HG02943 (cell line): ENCODE data around the gene USF2.
"Not testable (repeated sequence)": the region's sequence is repeated elsewhere in the genome, so short reads cannot be mapped to it uniquely, and the experiment has no call there.

Experiments
- ATAC-seq: cut with Tn5 transposase; IDR thresholded peaks from one replicate; pipeline ENCODE4 v1.9.1; 2021; ENCODE audit warnings: mild to moderate bottlenecking, low read depth, moderate library complexity; ENCODE audit not compliant: unreplicated experiment

The USF2 gene

DNA sequence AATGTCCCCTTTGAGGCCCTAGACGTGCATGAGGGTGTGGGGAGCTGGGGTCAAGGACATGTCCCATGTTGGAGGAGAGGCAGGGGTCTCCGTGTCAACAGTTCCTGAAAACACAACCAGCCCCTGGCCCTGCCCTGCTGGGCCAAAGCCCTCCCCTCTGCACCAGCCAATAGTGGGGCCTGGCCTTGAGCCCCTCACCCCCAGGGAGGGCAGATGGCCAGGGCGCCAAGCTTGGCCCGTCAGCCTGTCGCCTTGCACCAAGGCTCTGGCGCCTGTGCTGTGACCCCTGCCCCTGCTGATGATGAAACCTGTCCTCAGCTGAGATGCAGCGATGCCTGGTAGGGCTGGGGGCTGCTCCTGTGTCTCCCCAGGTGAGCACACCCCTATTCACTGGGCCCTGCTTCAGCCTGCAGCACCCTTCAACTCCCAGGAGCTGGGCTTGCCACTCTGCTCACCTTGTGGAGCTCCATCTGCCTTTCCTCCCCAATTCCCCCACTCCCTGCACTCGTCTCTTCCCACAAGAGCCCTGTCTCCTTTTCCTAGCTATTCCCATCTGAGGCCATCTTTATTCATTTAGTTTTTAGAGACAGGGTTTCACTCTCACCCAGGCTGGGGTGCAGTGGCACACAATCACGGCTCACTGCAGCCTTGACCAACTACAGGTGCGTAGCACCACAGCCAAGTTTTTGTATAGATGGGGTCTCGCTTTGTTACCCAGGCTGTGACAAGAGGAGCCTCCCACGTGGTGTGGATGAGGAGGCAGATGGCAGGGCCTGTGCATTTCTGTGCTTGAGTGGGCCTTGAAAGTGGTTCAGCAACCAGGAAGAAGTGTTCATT lies 11.4 kb downstream of the USF2 start:
- no peak for ATAC-seq

DNA sequence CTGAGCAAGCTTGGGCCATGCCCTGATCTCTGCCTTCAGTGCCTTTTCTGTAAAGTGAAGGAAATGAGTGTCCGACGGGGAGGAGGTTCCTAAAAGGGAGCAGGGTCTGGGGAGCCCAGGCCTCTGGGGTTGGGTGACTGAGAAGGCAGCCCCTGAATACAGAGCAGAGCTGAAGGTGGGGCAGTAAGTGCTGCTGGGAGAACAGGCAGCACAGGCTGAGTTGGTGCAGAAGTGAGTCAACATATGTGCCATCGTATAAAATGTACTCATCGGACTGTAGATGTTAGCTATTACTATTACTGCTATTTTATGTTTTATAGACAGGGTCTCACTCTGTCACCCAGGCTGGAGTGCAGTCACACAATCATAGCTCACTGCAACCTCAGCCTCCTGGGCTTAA lies 12.5 kb downstream of the USF2 start:
- ATAC-seq, result no peak

DNA sequence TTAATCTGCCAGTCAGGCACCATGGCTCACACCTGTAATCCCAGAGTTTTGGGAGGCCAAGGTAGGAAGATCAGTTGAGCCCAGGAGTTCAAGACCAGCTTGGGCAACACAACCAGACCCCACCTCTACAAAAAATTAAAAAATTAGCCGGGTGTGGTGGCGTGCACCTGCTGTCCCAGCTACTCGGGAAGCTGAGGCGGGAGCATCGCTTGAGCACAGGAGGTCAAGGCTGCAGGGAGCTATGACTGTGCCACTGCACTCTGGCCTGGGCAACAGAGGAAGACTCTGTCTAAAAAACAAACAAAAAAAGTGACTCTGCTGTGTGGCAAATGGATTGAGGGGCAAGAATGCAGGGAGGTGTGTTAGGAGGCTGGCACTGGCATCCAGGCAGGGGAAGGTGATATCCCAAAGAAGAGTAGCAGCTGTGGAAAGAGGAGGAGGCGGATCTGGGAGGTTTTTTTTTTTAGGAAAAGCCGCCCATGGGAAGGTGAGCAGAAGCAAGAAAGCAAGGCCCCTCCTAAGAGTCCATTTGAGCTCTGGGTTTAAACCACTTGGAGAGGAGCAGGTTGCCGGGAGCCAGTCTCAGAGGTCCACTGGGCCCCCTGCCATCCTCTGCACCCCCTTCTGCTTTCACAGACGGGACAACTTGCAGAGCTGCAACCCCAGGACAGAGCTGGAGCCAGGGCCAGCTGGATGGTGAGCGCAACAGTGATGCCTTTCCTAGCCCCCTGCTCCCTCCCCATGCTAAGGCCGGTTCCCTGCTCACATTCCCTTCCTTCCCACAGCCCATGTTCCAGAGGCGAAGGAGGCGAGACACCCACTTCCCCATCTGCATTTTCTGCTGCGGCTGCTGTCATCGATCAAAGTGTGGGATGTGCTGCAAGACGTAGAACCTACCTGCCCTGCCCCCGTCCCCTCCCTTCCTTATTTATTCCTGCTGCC lies 15.7 kb downstream of the USF2 start:
- no peak for ATAC-seq

DNA sequence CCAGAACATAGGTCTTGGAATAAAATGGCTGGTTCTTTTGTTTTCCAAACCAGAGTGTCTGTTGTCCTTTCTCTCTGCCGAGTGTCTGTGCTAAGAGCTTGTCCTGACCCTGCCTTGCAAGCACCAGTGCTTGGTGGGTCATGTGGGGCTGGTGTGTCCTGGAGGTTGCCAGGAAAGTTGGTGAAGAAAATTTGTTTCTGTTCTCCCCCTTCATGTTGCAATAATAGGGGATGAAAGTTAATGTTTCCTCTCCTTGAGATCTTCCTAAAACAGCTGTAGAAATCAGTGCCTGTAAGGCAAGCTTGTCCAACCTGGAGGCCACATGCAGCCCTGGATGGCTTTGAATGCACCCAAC lies 16.3 kb downstream of the USF2 start:
- no peak for ATAC-seq

DNA sequence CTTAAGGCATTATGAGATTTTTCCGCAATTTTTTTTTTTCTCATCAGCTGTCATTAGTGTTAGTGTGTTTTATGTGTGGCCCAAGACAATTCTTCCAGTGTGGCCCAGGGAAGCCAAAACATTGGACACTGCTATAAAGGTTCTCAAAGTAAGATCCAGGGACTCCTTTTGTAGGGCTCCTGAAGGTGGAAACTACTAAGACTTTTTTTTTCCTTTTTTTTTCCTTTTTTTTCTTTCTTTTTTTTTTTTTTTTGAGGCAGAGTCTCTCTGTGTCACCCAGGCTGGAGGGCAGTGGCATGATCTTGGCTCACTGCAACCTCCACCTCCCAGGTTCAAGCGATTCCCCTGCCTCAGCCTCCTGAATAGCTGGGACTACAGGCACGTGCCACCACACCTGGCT lies 16.7 kb downstream of the USF2 start:
- ATAC-seq, result not testable (repeated sequence)

DNA sequence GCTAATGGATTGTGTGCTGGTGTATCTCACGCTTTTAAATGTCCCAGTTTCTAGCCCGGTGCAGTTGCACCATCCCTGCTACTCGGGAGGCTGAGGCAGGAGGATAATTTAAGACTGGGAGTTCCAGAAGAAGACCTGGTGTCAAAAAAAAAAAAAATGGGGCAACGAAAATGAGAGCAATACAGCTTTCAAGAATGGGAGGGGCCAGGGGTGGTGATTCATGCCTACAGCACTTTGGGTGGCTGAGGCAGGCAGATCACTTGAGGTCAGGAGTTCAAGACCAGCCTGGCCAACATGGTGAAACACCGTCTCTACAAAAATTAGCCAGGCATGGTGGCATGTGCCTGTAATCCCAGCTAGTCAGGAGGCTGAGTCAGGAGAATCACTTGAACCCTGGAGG lies 17.3 kb downstream of the USF2 start:
- not testable (repeated sequence) for ATAC-seq

DNA sequence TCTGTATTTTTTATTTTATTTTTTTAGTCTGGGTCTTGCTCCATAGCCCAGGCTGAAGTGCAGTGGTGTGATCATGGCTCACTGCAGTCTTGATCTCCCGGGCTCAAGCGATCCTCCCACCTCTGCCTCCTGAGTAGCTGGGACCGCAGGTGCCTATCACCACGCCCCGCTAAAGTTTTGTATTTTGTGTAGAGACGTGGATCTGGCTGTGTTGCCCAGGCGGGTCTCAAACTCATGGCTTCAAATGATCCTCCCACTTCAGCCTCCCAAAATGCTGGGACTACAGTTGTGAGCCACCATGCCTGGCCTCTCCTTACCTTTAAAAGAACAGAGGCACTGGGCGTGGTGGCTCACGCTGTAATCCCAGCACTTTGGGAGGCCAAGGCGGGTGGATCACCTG lies 19.0 kb downstream of the USF2 start:
- no peak for ATAC-seq

DNA sequence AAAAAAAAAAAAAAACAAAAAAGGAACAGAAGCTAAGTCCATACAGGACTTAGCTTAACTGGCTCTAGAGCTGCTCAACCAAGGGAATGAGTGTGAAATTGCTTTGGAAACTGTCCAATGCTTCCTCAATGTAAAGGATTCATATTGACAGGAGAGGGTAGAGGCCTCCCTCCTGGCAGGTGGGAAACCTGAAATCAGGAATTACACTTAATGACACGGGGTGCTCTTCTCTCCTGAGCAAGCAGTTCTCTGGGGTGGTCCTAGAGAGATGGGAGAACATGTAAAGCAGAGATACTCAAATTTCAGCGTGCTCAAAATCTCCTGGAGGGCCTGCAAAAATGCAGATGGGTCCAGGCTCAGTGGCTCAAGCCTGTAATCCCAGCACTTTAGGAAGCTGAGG lies 19.6 kb downstream of the USF2 start:
- ATAC-seq, result no peak

DNA sequence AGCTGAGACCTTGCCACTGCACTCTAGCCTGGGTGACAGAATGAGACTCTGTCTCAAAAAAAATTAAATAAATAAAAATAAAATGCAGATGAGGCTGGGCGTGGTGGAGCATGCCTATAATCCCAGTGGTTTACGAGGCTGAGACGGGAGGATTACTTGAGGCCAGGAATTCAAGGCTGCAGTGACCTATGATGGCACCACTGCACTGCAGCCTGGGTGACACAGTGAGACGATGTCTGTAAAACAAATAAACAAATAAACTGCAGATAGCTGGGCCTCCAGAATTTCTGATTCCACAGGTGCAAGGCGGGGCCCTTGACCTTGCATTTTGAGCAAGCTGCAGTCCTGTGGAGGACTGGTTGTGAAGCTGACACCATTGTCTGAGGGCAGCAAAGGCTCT lies 20.1 kb downstream of the USF2 start:
- ATAC-seq, result no peak

DNA sequence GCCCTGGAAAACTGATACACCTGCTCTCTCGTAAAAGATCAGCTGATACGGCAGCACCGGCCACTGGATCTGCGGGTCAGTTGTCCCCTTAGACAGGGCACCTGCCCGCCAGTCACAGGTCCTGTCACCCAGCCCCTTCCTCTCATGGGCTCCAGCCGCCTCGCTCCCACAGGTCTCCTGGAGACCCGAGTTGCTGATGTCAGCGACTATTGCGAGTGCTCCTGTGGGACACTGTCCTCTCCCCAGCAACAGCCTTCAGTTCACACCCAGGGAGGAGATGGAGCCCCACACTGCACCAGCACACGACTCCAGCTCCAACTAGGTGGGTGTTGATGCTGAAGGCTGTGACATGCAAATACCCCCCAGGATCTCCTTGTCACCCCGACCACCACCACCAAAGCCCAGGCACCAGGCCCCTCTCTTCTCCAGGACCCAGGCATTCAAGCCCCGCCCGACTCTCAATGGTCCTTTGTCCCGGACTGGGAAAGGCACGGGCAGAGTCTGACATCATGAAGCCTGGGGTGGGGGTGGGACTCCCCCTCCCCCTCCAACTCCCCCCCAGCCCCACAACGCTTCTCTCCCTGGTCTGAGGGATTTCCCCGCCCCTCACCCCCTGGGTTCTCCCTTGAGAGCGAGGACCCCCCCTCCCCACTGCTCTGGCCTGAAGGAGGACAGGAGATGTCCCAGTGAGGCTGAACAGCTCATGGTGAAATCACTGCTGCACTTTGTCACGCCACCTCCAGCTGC lies 21.8 kb downstream of the USF2 start:
- no peak for ATAC-seq

DNA sequence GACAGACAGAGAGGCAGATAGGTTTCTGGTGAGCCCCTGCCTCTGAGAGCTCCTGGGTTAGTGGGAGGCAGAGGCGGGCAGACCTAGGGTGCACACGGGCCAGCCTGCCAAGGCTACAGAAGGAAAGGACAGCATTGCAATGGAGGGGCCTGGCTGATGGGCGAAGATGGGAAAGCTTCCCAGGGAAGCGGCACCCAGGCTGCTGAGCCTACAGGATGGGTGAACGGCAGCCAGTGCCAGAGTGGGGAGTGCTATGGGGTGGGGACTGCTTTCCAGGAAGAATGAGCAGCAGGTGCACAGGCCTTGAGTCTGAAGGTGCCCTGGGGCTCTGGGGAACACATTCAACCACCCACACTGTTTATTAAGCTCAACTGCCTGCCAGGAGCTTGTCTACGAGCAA lies 22.5 kb downstream of the USF2 start:
- ATAC-seq, result no peak

DNA sequence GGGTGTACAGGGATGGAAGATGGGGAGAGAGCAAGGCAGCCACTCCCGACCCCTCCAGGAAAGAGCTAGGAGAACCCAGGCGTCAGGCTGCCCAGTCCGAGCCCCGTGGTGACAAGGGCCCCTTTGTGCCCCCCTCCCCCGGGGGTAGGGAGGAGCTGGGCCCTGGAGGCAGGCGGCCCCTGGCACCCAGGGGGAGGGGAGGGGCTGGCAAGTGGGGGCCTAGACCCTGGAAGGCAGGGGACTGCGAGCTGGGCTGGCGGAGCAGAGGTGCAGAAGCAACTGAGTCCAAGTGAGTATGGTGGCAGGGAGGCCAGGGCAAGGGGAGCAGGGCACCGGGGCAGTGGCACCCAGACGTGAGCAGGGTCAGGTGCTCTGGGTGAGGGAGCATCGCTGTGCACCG lies 23.2 kb downstream of the USF2 start, which contains the start of gene MAG:
TSS of gene MAG (plus strand) at position 246 of the 400 bp plus-strand sequence. CDS start 3,248 bp downstream, outside the sequence.
- no peak for ATAC-seq

DNA sequence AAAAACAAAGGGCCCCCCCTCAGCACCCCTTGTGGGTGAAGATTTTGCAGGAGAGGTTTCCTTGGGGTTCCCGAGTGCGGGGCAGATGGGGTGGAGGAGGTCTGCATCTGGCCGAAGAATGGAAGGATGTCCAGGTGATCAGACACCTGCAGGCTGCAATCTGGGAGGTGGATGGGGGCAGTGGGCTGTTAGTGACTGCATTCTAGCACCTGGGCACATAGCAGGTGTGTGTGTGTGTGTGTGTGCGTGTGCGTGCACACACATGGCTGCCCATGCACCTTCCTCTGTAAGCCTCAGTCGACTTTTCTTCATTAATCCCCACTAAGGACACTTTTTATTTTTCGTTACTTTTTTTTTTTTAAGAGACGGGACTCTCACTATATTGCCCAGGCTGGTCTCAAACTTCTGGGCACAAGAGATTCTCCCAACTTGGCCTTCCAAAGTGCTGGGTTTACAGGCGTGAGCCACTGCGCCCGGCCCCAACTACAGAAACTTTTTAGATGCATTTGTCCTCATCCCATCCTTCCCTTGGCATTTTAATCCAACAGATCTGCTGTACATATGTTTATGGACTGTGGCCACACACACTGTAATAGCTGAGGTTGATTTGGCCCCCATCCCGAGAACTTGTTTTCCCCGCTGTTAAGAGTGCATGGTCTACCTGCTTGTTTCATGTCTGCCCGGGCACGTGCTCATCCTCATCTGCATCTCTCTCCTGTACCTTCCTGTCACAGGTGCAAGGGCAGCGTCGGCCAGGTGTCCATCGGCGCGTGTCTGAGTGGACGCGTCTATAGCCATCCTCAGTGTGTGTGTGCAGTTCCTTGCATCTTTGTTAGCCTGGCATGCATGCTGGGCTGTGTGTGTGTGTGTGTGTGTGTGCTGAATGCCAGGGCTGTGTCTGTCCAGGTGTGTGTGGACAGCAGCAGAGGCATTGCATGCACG lies 23.9 kb downstream of the USF2 start:
- ATAC-seq, result no peak

DNA sequence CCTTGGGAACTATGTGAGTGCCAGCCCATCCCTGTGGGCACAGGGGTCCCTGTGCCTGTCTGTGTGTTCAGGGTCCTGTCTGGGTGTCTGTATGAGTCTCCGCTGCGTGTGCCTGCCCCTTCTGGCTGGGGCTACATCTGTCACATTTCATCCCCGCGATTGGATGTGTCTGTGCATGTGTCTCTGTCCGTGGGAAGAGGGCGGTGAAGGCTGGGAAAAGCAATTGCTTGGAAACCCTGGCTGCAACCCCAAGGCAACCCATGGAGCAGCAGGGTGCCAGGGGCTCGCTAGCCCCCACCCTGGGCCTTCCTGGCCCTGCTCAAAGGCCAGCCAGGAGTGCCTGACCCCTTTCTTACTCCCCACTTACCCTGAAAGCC lies 24.6 kb downstream of the USF2 start:
- ATAC-seq, result no peak

DNA sequence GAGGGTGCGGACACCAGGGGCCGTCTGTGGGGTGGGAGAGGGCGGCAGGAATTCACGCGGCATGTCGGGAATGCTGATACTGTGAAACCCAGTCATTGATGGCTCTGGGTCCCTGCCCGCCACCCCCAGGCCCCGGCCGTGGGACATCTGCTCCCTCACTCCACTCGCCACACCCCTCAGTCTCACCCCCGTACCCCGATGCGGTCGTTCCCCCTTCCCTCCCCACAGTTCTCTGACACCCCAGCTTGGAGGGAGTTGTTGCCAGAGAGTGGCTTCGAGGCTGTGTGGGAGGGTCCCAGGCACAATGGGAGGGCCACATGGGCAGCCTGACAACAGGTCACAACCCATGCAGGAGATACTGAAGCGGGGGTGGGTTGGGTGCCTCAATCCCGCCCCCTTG lies 25.0 kb downstream of the USF2 start:
- ATAC-seq, result no peak

DNA sequence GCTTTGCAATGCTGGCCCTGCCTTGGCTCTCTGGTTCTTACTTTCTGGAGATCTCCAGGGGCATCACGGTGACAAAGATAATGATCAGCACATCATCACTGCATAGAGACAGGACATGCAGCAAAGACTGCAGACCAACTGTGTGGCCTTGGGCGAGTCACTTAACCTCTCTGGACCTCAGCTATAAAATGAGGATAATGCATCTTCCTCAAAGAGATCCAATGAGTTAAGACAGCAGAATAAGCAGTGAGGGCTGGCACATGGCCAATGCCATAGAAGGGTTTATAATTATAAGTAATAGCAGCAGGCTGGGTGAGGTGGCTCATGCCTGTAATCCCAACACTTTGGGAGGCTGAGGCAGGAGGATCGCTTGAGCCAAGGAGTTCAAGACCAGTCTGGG lies 25.6 kb downstream of the USF2 start:
- no peak for ATAC-seq

DNA sequence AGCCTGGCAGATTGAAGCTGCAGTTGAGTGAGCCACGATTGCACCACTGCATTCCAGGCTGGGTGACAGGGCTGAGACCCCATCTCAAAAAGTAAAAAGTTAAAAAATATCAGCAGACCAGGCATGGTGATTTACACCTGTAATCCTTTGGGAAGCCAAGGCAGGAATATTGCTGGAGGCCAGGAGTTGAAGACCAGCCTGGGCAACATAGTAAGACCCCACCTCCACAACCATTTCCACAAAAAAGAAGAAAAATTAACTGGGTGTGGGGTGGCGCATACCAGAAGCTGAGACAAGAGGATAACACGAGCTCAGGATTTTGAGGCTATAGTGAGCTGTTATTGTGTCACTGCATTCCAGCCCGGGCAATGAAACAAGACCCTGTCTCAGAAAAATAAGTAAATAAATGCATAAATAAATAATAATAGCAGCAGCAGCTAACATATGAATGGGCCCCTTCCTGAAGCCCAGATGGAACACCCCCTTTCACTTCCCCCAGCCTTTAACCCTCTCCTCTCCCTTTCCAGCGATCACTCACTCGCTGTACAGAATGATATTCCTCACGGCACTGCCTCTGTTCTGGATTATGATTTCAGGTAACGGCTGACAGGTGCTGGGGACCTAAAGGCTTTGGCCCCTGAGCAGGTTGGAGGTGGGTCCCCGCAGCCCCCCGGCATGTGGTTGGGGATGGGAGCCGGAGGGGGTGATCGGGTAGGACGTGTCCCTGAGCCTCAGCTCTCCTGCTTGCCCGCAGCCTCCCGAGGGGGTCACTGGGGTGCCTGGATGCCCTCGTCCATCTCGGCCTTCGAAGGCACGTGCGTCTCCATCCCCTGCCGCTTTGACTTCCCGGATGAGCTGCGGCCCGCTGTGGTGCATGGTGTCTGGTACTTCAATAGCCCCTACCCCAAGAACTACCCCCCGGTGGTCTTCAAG lies 26.4 kb downstream of the USF2 start:
- no peak for ATAC-seq

DNA sequence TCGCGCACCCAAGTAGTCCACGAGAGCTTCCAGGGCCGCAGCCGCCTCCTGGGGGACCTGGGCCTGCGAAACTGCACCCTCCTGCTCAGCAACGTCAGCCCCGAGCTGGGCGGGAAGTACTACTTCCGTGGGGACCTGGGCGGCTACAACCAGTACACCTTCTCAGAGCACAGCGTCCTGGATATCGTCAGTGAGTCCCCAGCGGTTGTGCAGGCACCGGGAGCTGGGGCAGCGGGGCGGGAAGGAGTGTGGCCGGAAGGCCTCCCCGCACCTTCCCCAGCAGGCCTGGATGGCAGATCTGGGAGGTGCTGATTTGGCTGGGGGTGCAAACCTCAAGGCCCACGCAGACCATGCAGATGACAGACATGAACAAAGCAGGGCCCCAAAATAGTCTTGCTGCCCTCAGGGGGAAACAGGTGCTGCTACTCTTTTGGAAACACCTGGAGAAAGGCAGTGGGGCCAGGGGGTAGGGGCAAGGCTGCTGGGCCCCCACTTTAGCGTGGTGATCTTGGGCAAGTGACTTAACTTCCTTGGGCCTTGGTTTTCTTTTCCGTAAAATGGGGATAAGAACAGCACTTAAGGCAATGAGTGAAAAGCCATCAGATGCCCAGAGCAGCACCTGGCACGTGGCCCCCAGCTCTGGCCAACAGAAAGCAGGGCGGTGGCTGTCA lies 27.2 kb downstream of the USF2 start:
- no peak for ATAC-seq
